SH-SY5Y (cell line): ENCODE data around the gene CATSPER3.

ENCODE experiments used
- GATA2 ChIP-seq: IDR thresholded peaks from 2 replicates; pipeline ENCODE4 v1.6.1; 2011; ENCODE audit warnings: mild to moderate bottlenecking, low read depth, low read length
- GATA3 ChIP-seq: IDR thresholded peaks from 2 replicates; pipeline ENCODE4 v1.6.1; 2011; ENCODE audit warnings: low read depth, mild to moderate bottlenecking, low read length, moderate library complexity

GRCh38 chr5:135048286-135048685 lies 80.6 kb downstream of the CATSPER3 start:
- no peak for TF ChIP-seq GATA3
- no peak for TF ChIP-seq GATA2
